Liver (tissue), 9 donors: Measurements from ENCODE around the gene UPP1. TPM values are rescaled to one million over a fixed set of nuclear protein-coding genes. Genes with fewer than 3 reads are reported as not detected.

Experiments
- DNase-seq: peaks from one replicate; pipeline ENCODE4 v3.0.0-alpha.2; 2017; ENCODE audit warnings: low spot score
- H3K27ac ChIP-seq, 2 donors: one replicate each; pipeline ENCODE4 v1.7.0; 2013; ENCODE audit warnings: inconsistent platforms in 2 of 2, low read length in 2 of 2, control low read depth in 1 of 2, low read depth in 1 of 2, mild to moderate bottlenecking in 1 of 2
- H3K27me3 ChIP-seq, 4 donors: one replicate each; pipeline versions ENCODE4 v1.6.1 to v1.7.0; 2013; ENCODE audit warnings: low read length in 3 of 4, inconsistent platforms in 1 of 4, mild to moderate bottlenecking in 1 of 4, moderate library complexity in 1 of 4; ENCODE audit not compliant: control insufficient read depth in 4 of 4, insufficient read depth in 4 of 4
- H3K36me3 ChIP-seq, 4 donors: one replicate each; pipeline versions ENCODE4 v1.6.1 to v1.7.0; 2013; ENCODE audit warnings: low read length in 3 of 4, mild to moderate bottlenecking in 3 of 4, low read depth in 1 of 4, moderate library complexity in 1 of 4; ENCODE audit not compliant: control insufficient read depth in 4 of 4, insufficient read depth in 3 of 4
- H3K4me1 ChIP-seq, 4 donors: one replicate each; pipeline versions ENCODE4 v1.6.1 to v1.7.0; 2013; ENCODE audit warnings: low read length in 3 of 4, mild to moderate bottlenecking in 3 of 4, moderate library complexity in 1 of 4; ENCODE audit not compliant: control insufficient read depth in 4 of 4, insufficient read depth in 4 of 4
- H3K4me3 ChIP-seq, 3 donors: one replicate each; pipeline versions ENCODE4 v1.6.1 to v1.7.0; 2013; ENCODE audit warnings: low read length in 3 of 3, control low read depth in 1 of 3, low read depth in 1 of 3, mild to moderate bottlenecking in 1 of 3
- H3K9ac ChIP-seq, 2 donors: one replicate each; pipeline ENCODE4 v1.7.0; 2013; ENCODE audit warnings: low read length in 2 of 2, mild to moderate bottlenecking in 2 of 2, moderate library complexity in 2 of 2, control low read depth in 1 of 2, low read depth in 1 of 2
- H3K9me3 ChIP-seq, 4 donors: one replicate each; pipeline versions ENCODE4 v1.6.1 to v1.7.0; 2013; ENCODE audit warnings: low read length in 3 of 4; ENCODE audit not compliant: control insufficient read depth in 4 of 4
- ATF3 ChIP-seq: IDR thresholded peaks from 2 replicates; pipeline ENCODE4 v1.6.1; 2016; ENCODE audit warnings: antibody characterized with exemption
- CTCF ChIP-seq: fragments of 150-350 bp; IDR thresholded peaks from 2 replicates; pipeline ENCODE4 v1.5.1; 2017; ENCODE audit warnings: improper control_type of control experiment, low read depth, low read length; ENCODE audit not compliant: missing input control
- EGR1 ChIP-seq, 2 donors: IDR thresholded peaks; 2 replicates each; pipeline ENCODE4 v1.6.1; 2016 to 2018; ENCODE audit warnings: antibody characterized with exemption in 2 of 2, low read depth in 2 of 2
- FOXA1 ChIP-seq: IDR thresholded peaks from 2 replicates; pipeline ENCODE4 v1.6.1; 2016; ENCODE audit warnings: antibody characterized with exemption
- FOXA2 ChIP-seq: IDR thresholded peaks from 2 replicates; pipeline ENCODE4 v1.6.1; 2016; ENCODE audit warnings: antibody characterized with exemption
- GABPA ChIP-seq, 2 donors: IDR thresholded peaks in 1 of 2; conservative IDR thresholded peaks in 1 of 2; 2 replicates each; pipeline ENCODE4 v1.6.1; 2016; ENCODE audit warnings: antibody characterized with exemption in 2 of 2, mild to moderate bottlenecking in 1 of 2, moderate library complexity in 1 of 2
- HNF4A ChIP-seq, 2 donors: conservative IDR thresholded peaks; 2 replicates each; pipeline ENCODE4 v1.6.1; 2016; ENCODE audit warnings: antibody characterized with exemption in 2 of 2, mild to moderate bottlenecking in 2 of 2
- HNF4G ChIP-seq: IDR thresholded peaks from 2 replicates; pipeline ENCODE4 v1.6.1; 2016; ENCODE audit warnings: antibody characterized with exemption
- JUND ChIP-seq, 2 donors: IDR thresholded peaks; 2 replicates each; pipeline ENCODE4 v1.6.1; 2016; ENCODE audit warnings: antibody characterized with exemption in 2 of 2
- MAX ChIP-seq: IDR thresholded peaks from 2 replicates; pipeline ENCODE4 v1.6.1; 2016; ENCODE audit warnings: antibody characterized with exemption
- NR2F2 ChIP-seq: IDR thresholded peaks from 2 replicates; pipeline ENCODE4 v1.6.1; 2016; ENCODE audit warnings: antibody characterized with exemption
- RAD21 ChIP-seq, 2 donors: IDR thresholded peaks; 2 replicates each; pipeline ENCODE4 v1.6.1; 2016; ENCODE audit warnings: antibody characterized with exemption in 2 of 2, mild to moderate bottlenecking in 2 of 2
- REST ChIP-seq: IDR thresholded peaks from 2 replicates; pipeline ENCODE4 v1.6.1; 2016; ENCODE audit warnings: antibody characterized with exemption, mild to moderate bottlenecking
- RXRA ChIP-seq, 2 donors: IDR thresholded peaks; 2 replicates each; pipeline ENCODE4 v1.6.1; 2017 to 2018; ENCODE audit warnings: antibody characterized with exemption in 2 of 2, mild to moderate bottlenecking in 1 of 2
- SP1 ChIP-seq: IDR thresholded peaks from 2 replicates; pipeline ENCODE4 v1.6.1; 2018; ENCODE audit warnings: antibody characterized with exemption, mild to moderate bottlenecking
- TAF1 ChIP-seq: conservative IDR thresholded peaks from 2 replicates; pipeline ENCODE4 v1.6.1; 2016; ENCODE audit warnings: antibody characterized with exemption, mild to moderate bottlenecking
- YY1 ChIP-seq: IDR thresholded peaks from 2 replicates; pipeline ENCODE4 v1.6.1; 2016; ENCODE audit warnings: antibody characterized with exemption, mild to moderate bottlenecking
- ZBTB33 ChIP-seq: IDR thresholded peaks from 2 replicates; pipeline ENCODE4 v1.6.1; 2016; ENCODE audit warnings: antibody characterized with exemption
- WGBS: extraction: QIAGEN DNeasy Blood & Tissue Kit; methylation state at CpG from one replicate; pipeline ENCODE4 v1.1.7; 2013; 5-methylcytosine and 5-hydroxymethylcytosine counted together
- polyA plus RNA-seq, 2 donors: library from polyadenylated mRNA; stranded (reverse) in 1 of 2; unstranded in 1 of 2; fragments of 200-250 nt in 1 of 2; fragments of >200 nt in 1 of 2; fragmentation: Nextera tagmentation in 1 of 2; extraction: Ambion mirVana in 1 of 2; gene quantifications; one replicate each; pipeline versions ENCODE4 v1.2.1 to v1.2.3, GENCODE V29; 2013 to 2015
- total RNA-seq, 2 donors: library from RNA; depleted of rRNA; stranded (reverse); fragments of >200 nt; gene quantifications; one replicate each; pipeline ENCODE4 v1.2.3, GENCODE V29; 2014
- donor health status: healthy.
- donor health status: healthy.
- donor health status: healthy.
- donor health status: healthy.
- donor health status: healthy.

Gene UPP1
- total and polyA plus RNA-seq, 4 donors = 3.1 to 18.8 (median 9.1) TPM

DNA sequence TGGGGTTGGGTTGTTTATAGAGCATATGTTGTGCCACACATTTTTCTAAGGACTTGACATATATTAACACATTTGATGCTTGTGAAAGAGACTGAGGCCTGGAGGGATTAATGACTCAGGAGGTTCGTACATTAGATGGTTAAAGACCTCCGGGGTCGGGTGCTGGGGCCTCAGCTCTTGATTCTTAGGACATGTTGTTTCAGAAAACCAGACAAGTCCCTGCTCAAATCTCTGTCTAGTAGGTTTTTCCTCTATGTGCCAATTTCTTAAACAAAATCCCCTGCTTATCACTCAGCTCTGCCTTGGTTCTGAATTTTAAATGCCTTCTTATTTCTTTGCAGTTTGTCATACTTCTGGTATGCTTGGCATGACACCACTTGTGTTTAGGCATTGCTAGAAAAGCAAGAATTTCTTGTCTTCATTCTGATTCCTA lies 5.8 kb downstream of the UPP1 start (continued):
- no peak for TF ChIP-seq CTCF

GRCh38 chr7:48096273-48096672 lies 7.2 kb downstream of the UPP1 start:
- Histone ChIP-seq H3K9ac (no peak overlapping the region), H3K27ac (peak overlapping the region; percentile 10 to 11), H3K4me3 (no peak overlapping the region), H3K36me3 (peaks cover 5 to 30% (median 13%) of the 10 kb centered on the region in 4 donors), H3K4me1 (no peaks in the 10 kb centered on the region), H3K9me3 (no peaks in the 10 kb centered on the region), H3K27me3 (no peaks in the 10 kb centered on the region)
- TF ChIP-seq RXRA (IDR thresholded peaks at IDR 0.05) = no peak
- no peak for TF ChIP-seq ATF3
- TF ChIP-seq MAX = no peak
- no peak for TF ChIP-seq YY1
- no peak for TF ChIP-seq JUND (IDR thresholded peaks at IDR 0.05)
- no peak for TF ChIP-seq FOXA1
- no peak for TF ChIP-seq FOXA2
- TF ChIP-seq RAD21 (IDR thresholded peaks at IDR 0.05) = no peak
- no peak for TF ChIP-seq HNF4A (conservative IDR thresholded peaks at IDR 0.05)
- no peak for TF ChIP-seq TAF1
- no peak for TF ChIP-seq ZBTB33
- no peak for TF ChIP-seq NR2F2
- TF ChIP-seq GABPA (IDR thresholded peaks at IDR 0.05 in 1 of 2, conservative IDR thresholded peaks at IDR 0.05 in 1 of 2) = no peak
- no peak for TF ChIP-seq REST
- TF ChIP-seq SP1 = no peak
- TF ChIP-seq HNF4G = no peak
- no peak for TF ChIP-seq EGR1 (IDR thresholded peaks at IDR 0.05; ENCODE audit: low read depth in 2 of 2)
- TF ChIP-seq CTCF = no peak
- 79% methylated on average over 2 of the region's 2 CpGs for WGBS
- no peak for DNase-seq
